GM21423 (cell line): ENCODE data around the gene KCND3.

ENCODE experiments used
- ATAC-seq: cut with Tn5 transposase; IDR thresholded peaks from one replicate; pipeline ENCODE4 v1.9.1; 2021; ENCODE audit warnings: mild to moderate bottlenecking, moderate library complexity; ENCODE audit not compliant: unreplicated experiment

The KCND3 gene

GRCh38 chr1:111784273-111784901, 205.1 kb downstream of the KCND3 start:
- ATAC-seq = no peak

GRCh38 chr1:111779546-111779945, 209.9 kb downstream of the KCND3 start:
- ATAC-seq = no peak

GRCh38 chr1:111778541-111779051, 210.9 kb downstream of the KCND3 start:
- no peak for ATAC-seq

- no peak for ATAC-seq
These were observed 211.4 kb downstream of the KCND3 start for GRCh38 chr1:111778066-111778465.

- no peak for ATAC-seq
These were observed 212.2 kb downstream of the KCND3 start for GRCh38 chr1:111777301-111777700.

- no peak for ATAC-seq
These were observed 212.6 kb downstream of the KCND3 start for GRCh38 chr1:111776861-111777260.

GRCh38 chr1:111776391-111776790, 213.1 kb downstream of the KCND3 start:
- no peak for ATAC-seq

- ATAC-seq = no peak
These were observed 213.5 kb downstream of the KCND3 start for GRCh38 chr1:111775966-111776365.

GRCh38 chr1:111770916-111771315, 218.6 kb downstream of the KCND3 start:
- no peak for ATAC-seq

GRCh38 chr1:111769517-111770146, 219.8 kb downstream of the KCND3 start:
- no peak for ATAC-seq

- ATAC-seq = no peak
These were observed 220.8 kb downstream of the KCND3 start for GRCh38 chr1:111768625-111769024.

GRCh38 chr1:111768023-111768422, 221.4 kb downstream of the KCND3 start:
- no peak for ATAC-seq

GRCh38 chr1:111762332-111762731, 227.1 kb downstream of the KCND3 start:
- no peak for ATAC-seq

- ATAC-seq = no peak
These were observed 227.8 kb downstream of the KCND3 start for GRCh38 chr1:111761717-111762116.

GRCh38 chr1:111758373-111758772, 231.1 kb downstream of the KCND3 start:
- ATAC-seq = no peak

- peak; percentile 5 for ATAC-seq
These were observed 233.3 kb downstream of the KCND3 start for GRCh38 chr1:111756124-111756513.

- ATAC-seq = peak; percentile 94
These were observed 233.9 kb downstream of the KCND3 start, which contains the start of gene DDX20 for GRCh38 chr1:111755331-111756123. TSS of gene DDX20 (plus strand) at chr1:111755901. CDS start at chr1:111755925, 24 bp downstream.

GRCh38 chr1:111754984-111755330, 234.5 kb downstream of the KCND3 start:
- ATAC-seq = peak; percentile 5

- ATAC-seq = no peak
These were observed 237.4 kb downstream of the KCND3 start for GRCh38 chr1:111751906-111752575.

GRCh38 chr1:111750856-111751255, 238.6 kb downstream of the KCND3 start:
- no peak for ATAC-seq

- ATAC-seq = no peak
These were observed 239.8 kb downstream of the KCND3 start for GRCh38 chr1:111749628-111750027.
